HEK293T (cell line): Measurements from ENCODE around the gene TMUB1.

Experiments used
- CTCF ChIA-PET: fragments of 350-600 bp; formaldehyde crosslinking; extraction: SDS; loops from one replicate; lab custom pipeline; 2021; ENCODE audit warnings: antibody characterized with exemption, inconsistent platforms; lab: Yijun Ruan, JAX
- POLR2A ChIA-PET: fragments of 350-600 bp; formaldehyde crosslinking; extraction: SDS; loops from one replicate; lab custom pipeline; 2020; ENCODE audit warnings: antibody characterized with exemption, inconsistent platforms; lab: Yijun Ruan, JAX
- DNase-seq: peaks from one replicate; pipeline ENCODE4 v3.0.0; 2012; ENCODE audit warnings: mixed read lengths; ENCODE audit errors: extremely low spot score
- ARNT ChIP-seq: fragments of 450-650 bp; IDR thresholded peaks from 2 replicates; pipeline ENCODE4 v1.6.1; 2017; ENCODE audit warnings: mild to moderate bottlenecking
- BHLHE40 ChIP-seq: fragments of 450-650 bp; IDR thresholded peaks from 2 replicates; pipeline ENCODE4 v1.6.1; 2016; ENCODE audit warnings: mild to moderate bottlenecking, moderate library complexity, borderline replicate concordance
- CTBP1 ChIP-seq: fragments of 450-650 bp; IDR thresholded peaks from 2 replicates; pipeline ENCODE4 v1.6.1; 2016; ENCODE audit warnings: borderline replicate concordance
- ELF4 ChIP-seq: fragments of 450-650 bp; IDR thresholded peaks from 2 replicates; pipeline ENCODE4 v1.6.1; 2017; ENCODE audit warnings: antibody characterized with exemption
- FOXA1 ChIP-seq: fragments of 450-650 bp; IDR thresholded peaks from 2 replicates; pipeline ENCODE4 v1.6.1; 2016; ENCODE audit warnings: mild to moderate bottlenecking
- FOXK2 ChIP-seq: fragments of 450-650 bp; IDR thresholded peaks from 2 replicates; pipeline ENCODE4 v1.6.1; 2016; ENCODE audit warnings: mild to moderate bottlenecking
- FOXM1 ChIP-seq: fragments of 450-650 bp; IDR thresholded peaks from 2 replicates; pipeline ENCODE4 v1.6.1; 2017; ENCODE audit warnings: mild to moderate bottlenecking, borderline replicate concordance
- HDGF ChIP-seq: fragments of 450-650 bp; IDR thresholded peaks from 2 replicates; pipeline ENCODE4 v1.6.1; 2017; ENCODE audit warnings: antibody characterized with exemption, borderline replicate concordance
- L3MBTL2 ChIP-seq: fragments of 450-650 bp; conservative IDR thresholded peaks from 2 replicates; pipeline ENCODE4 v1.6.1; 2016; ENCODE audit warnings: mild to moderate bottlenecking
- LEF1 ChIP-seq: fragments of 450-650 bp; IDR thresholded peaks from 2 replicates; pipeline ENCODE4 v1.6.1; 2017; ENCODE audit warnings: mild to moderate bottlenecking, borderline replicate concordance
- NFRKB ChIP-seq: fragments of 450-650 bp; IDR thresholded peaks from 2 replicates; pipeline ENCODE4 v1.6.1; 2016; ENCODE audit warnings: mild to moderate bottlenecking, moderate library complexity
- SP1 ChIP-seq: fragments of 450-650 bp; IDR thresholded peaks from 2 replicates; pipeline ENCODE4 v1.6.1; 2017
- SUZ12 ChIP-seq: fragments of 450-650 bp; IDR thresholded peaks from 2 replicates; pipeline ENCODE4 v1.6.1; 2016; ENCODE audit warnings: mild to moderate bottlenecking
- TARDBP ChIP-seq: fragments of 450-650 bp; IDR thresholded peaks from 2 replicates; pipeline ENCODE4 v1.6.1; 2016
- ZNF384 ChIP-seq: fragments of 450-650 bp; IDR thresholded peaks from 2 replicates; pipeline ENCODE4 v1.6.1; 2016
- TF ChIP-seq, protein P1 (sequence below): fragments of 450-650 bp; IDR thresholded peaks from 2 replicates; pipeline ENCODE4 v1.6.1; 2016

The TMUB1 gene

GRCh38 chr7:151057989-151058780 is 25.1 kb downstream of the TMUB1 start:
- ChIA-PET CTCF (interaction anchor here (0.6 to 1.2 kb wide), 3 partner anchors 52 to 72 kb away, joined by 3 to 4 read pairs (median 3); no protein-coding TSS in a partner anchor), POLR2A (interaction anchor here (0.7 to 4.3 kb wide), 8 partner anchors 17 to 53 kb away, joined by 3 to 38 read pairs (median 12); partner anchors contain the start of genes ABCB8, AGAP3, FASTK and TMUB1)
- peak; percentile 38; the same call in 1 of the 2 replicates for TF ChIP-seq L3MBTL2
- TF ChIP-seq ZNF384, result no peak
- DNase-seq, result peak; percentile 100

DNA sequence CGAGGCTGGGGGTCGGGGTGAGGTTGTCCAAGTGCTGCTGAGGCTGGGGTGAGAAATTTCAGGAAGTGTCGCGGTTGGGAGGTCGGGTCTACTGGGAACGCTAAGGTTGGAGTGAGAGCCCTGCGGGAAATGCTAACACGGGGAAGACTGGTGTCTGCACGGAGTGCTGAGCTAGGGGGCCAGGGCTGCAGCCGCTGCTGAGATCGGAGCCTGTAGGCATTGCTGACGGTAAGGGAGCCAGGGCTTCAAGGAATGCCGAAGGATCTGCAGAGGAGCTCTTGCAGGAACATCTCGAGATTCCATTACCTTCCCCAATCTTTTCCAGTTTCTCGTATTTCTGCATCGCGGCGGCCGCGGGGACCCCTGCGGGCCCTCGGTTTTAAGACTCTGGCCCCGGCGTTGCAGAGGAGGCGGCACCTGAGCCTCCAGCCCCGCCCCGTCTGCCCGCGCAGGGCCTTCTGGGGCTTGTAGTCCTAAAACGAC is 25.7 kb downstream of the TMUB1 start, which contains the start of gene CDK5:
CDK5 (minus strand) TSS at position 392 of the 483 bp plus-strand sequence; CDS start at position 343, 49 bp downstream.
- TF ChIP-seq NFRKB (no peak), TARDBP (no peak), FOXA1 (no peak), ZNF384 (no peak), HDGF (no peak), SUZ12 (no peak), FOXK2 (no peak), L3MBTL2 (no peak), SP1 (no peak)
- TF ChIP-seq, protein P1, sequence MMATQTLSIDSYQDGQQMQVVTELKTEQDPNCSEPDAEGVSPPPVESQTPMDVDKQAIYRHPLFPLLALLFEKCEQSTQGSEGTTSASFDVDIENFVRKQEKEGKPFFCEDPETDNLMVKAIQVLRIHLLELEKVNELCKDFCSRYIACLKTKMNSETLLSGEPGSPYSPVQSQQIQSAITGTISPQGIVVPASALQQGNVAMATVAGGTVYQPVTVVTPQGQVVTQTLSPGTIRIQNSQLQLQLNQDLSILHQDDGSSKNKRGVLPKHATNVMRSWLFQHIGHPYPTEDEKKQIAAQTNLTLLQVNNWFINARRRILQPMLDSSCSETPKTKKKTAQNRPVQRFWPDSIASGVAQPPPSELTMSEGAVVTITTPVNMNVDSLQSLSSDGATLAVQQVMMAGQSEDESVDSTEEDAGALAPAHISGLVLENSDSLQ, result no peak
- CTCF ChIA-PET, result no interaction called here
- peak; percentile 78 for DNase-seq
- POLR2A ChIA-PET, result interaction anchor here (1.0 to 4.3 kb wide), 6 partner anchors 20 to 77 kb away, joined by 3 to 38 read pairs (median 12); partner anchors contain the start of genes ABCB8, FASTK and TMUB1

GRCh38 chr7:151056666-151057505 is 26.4 kb downstream of the TMUB1 start:
- POLR2A ChIA-PET, result interaction anchor here (1.0 to 4.3 kb wide), 5 partner anchors 21 to 77 kb away, joined by 3 to 38 read pairs (median 14); partner anchors contain the start of genes ABCB8 and FASTK
- TF ChIP-seq ELF4 (no peak), FOXA1 (no peak), ARNT (no peak), BHLHE40 (no peak), HDGF (no peak), SP1 (no peak), SUZ12 (no peak), CTBP1 (no peak), ZNF384 (no peak), L3MBTL2 (no peak), FOXM1 (no peak), FOXK2 (no peak), NFRKB (no peak), LEF1 (no peak)
- TF ChIP-seq, protein P1, result no peak
- CTCF ChIA-PET, result no interaction called here
- no peak for DNase-seq

DNA sequence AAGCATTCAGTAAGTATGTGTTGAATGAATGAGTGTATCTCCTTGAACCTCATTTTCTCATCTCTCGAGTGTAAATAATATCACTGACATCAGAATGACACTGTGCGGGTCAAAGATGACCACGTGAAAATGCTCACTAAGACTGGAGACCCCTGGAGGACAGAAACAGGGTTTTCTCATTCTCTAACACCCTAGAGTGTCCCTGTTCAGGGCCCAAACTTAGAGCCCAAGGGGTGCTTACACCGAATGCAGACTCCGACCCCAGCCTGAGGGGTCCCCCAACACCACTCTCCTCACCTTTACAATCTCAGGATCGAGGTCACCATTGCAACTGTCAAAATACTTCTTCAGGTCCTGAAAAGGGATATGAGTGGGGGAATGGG is 27.0 kb downstream of the TMUB1 start:
- DNase-seq, result no peak
- TF ChIP-seq L3MBTL2 (no peak), FOXK2 (no peak), CTBP1 (no peak), LEF1 (no peak), BHLHE40 (no peak), TARDBP (no peak), HDGF (no peak), SUZ12 (no peak), ARNT (no peak), SP1 (no peak), NFRKB (no peak), ZNF384 (no peak), FOXA1 (no peak), ELF4 (no peak), FOXM1 (no peak)
- TF ChIP-seq, protein P1, result no peak
- ChIA-PET POLR2A (interaction anchor here (1.1 to 1.8 kb wide), 2 partner anchors 11 to 20 kb away, joined by 3 to 6 read pairs; no protein-coding TSS in a partner anchor), CTCF (no interaction called here)

GRCh38 chr7:151053751-151054150 is 29.5 kb downstream of the TMUB1 start:
- DNase-seq, result no peak
- POLR2A ChIA-PET, result interaction anchor here (1.2 kb wide), 1 partner anchor 27 kb away, joined by 5 read pairs; the partner anchor contains the start of gene FASTK
- TF ChIP-seq LEF1, result no peak
- no peak for TF ChIP-seq FOXK2
- no peak for TF ChIP-seq CTBP1
- no peak for TF ChIP-seq BHLHE40
- TF ChIP-seq, protein P1, result no peak
- CTCF ChIA-PET, result no interaction called here
